ENCODE data around the gene CCL24. TPM values are rescaled to one million over a fixed set of nuclear protein-coding genes. Genes with fewer than 3 reads are reported as not detected.
A peak's percentile ranks its signal among the peaks of the same experiment; 100 is the strongest.

The CCL24 gene
- total and polyA plus RNA-seq, 10 of the 15 experiments (the other 5 are each of a cell fraction or from before 2014, with no cell fraction given): not detected

DNA sequence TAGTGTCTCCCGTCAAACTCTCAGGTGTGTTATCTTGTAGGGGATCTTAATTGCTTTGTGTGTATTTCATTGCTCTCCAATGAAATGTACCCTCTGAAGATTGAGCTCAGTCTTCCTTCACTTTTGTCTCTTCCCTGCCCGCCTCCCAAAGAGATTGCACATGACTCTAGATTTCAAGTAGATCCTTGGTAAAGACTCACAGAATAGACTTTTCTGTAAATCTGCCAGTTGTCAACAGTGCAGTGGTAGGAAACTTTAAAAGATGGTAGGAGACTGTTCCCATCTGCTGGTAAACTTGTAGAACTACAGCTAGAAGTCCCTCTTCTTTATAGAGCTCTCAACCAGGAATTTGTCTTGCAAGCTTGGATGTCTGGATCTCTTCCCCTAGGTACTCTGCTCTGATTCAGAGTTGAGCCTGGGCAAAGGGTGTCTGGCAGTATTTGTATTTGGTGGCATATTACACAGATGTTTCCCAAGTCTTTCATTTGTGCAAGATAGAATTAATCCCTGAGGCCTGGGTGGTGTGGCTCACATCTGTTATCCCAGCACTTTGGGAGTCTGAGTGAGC lies 51.2 kb downstream of the CCL24 start:
- TF ChIP-seq REST (IDR thresholded peaks at IDR 0.05; ENCODE audit: low read depth, low read length) (no peak), SMC3 (IDR thresholded peaks at IDR 0.05; ENCODE audit: borderline replicate concordance, low read length) (peak; percentile 96), SUPT20H (IDR thresholded peaks at IDR 0.05; ENCODE audit: borderline replicate concordance, control insufficient read depth, low read depth, low read length) (no peak), RAD21 (IDR thresholded peaks at IDR 0.05; ENCODE audit: insufficient read depth, low read depth, low read length) (peak; percentile 94), RUNX3 (IDR thresholded peaks at IDR 0.05; ENCODE audit: low read length) (no peak), CHD4 (IDR thresholded peaks at IDR 0.05) (no peak), SKIL (IDR thresholded peaks at IDR 0.05; ENCODE audit: low read depth, poor library complexity, severe bottlenecking) (peak; percentile 24), YY1 (IDR thresholded peaks at IDR 0.05; ENCODE audit: low read depth, low read length) (0 out of 2 replicates have a peak, but pooled peaks have one; percentile 12), ZNF24 (IDR thresholded peaks at IDR 0.05) (no peak)
- TF ChIP-seq, protein P1, sequence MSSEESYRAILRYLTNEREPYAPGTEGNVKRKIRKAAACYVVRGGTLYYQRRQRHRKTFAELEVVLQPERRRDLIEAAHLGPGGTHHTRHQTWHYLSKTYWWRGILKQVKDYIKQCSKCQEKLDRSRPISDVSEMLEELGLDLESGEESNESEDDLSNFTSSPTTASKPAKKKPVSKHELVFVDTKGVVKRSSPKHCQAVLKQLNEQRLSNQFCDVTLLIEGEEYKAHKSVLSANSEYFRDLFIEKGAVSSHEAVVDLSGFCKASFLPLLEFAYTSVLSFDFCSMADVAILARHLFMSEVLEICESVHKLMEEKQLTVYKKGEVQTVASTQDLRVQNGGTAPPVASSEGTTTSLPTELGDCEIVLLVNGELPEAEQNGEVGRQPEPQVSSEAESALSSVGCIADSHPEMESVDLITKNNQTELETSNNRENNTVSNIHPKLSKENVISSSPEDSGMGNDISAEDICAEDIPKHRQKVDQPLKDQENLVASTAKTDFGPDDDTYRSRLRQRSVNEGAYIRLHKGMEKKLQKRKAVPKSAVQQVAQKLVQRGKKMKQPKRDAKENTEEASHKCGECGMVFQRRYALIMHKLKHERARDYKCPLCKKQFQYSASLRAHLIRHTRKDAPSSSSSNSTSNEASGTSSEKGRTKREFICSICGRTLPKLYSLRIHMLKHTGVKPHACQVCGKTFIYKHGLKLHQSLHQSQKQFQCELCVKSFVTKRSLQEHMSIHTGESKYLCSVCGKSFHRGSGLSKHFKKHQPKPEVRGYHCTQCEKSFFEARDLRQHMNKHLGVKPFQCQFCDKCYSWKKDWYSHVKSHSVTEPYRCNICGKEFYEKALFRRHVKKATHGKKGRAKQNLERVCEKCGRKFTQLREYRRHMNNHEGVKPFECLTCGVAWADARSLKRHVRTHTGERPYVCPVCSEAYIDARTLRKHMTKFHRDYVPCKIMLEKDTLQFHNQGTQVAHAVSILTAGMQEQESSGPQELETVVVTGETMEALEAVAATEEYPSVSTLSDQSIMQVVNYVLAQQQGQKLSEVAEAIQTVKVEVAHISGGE (CRISPR knock-in tag; IDR thresholded peaks at IDR 0.05): no peak
- TF ChIP-seq, protein P2, sequence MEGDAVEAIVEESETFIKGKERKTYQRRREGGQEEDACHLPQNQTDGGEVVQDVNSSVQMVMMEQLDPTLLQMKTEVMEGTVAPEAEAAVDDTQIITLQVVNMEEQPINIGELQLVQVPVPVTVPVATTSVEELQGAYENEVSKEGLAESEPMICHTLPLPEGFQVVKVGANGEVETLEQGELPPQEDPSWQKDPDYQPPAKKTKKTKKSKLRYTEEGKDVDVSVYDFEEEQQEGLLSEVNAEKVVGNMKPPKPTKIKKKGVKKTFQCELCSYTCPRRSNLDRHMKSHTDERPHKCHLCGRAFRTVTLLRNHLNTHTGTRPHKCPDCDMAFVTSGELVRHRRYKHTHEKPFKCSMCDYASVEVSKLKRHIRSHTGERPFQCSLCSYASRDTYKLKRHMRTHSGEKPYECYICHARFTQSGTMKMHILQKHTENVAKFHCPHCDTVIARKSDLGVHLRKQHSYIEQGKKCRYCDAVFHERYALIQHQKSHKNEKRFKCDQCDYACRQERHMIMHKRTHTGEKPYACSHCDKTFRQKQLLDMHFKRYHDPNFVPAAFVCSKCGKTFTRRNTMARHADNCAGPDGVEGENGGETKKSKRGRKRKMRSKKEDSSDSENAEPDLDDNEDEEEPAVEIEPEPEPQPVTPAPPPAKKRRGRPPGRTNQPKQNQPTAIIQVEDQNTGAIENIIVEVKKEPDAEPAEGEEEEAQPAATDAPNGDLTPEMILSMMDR (IDR thresholded peaks at IDR 0.05 in 2 of 3, conservative IDR thresholded peaks at IDR 0.05 in 1 of 3; ENCODE audit: control insufficient read depth in 2 of 3, extremely low read depth in 1 of 3, insufficient read depth in 1 of 3, low read depth in 3 of 3, low read length in 3 of 3): peak; percentile 72 to 80 (median 73)
- no peak overlapping the region for H3K27ac ChIP-seq (ENCODE audit: control insufficient read depth, insufficient read depth)
- H3K4me1 ChIP-seq (ENCODE audit: control insufficient read depth, insufficient read depth, low read length): no peaks in the 10 kb centered on the region
- ChIA-PET RAD21 (ENCODE audit: unreplicated experiment) (interaction anchor here (0.6 to 2.0 kb wide), 22 partner anchors 9 to 314 kb away, joined by 3 to 17 read pairs (median 4); partner anchors contain the start of gene HIP1), POLR2A (no interaction called here), SMC1A (ENCODE audit: uncharacterized antibody, unreplicated experiment) (interaction anchor here (0.5 to 2.4 kb wide), 20 partner anchors 9 to 689 kb away, joined by 3 to 14 read pairs (median 4); partner anchors contain the start of genes CCL26 and RCC1L), CTCF (interaction anchor here (0.6 to 4.0 kb wide), 31 partner anchors 8 to 692 kb away, joined by 3 to 24 read pairs (median 4); partner anchors contain the start of genes HIP1 and RCC1L)
- no peaks in the 10 kb centered on the region for H3K79me2 ChIP-seq (ENCODE audit: control insufficient read depth, insufficient read depth, low read length)
- FAIRE-seq (no peak), ATAC-seq (peak; percentile 92), DNase-seq (ENCODE audit: low read depth, low spot score) (peak; percentile 40)
- BruUV-seq (replicated peaks): no TSS peak
- H3K36me3 ChIP-seq (ENCODE audit: control insufficient read depth in 2 of 2, insufficient read depth in 2 of 2, low read length in 1 of 2): no peaks in the 10 kb centered on the region
- in situ Hi-C loops (cut with MboI): loop anchor here (25.0 kb wide), 1 partner anchor 700 kb away; the partner anchor contains the start of gene RCC1L
- H3K9me3 ChIP-seq (replicated peaks; ENCODE audit: control insufficient read depth, insufficient read depth, low read length): no peaks in the 10 kb centered on the region; the same call in 2 of the 3 replicates
- H3K4me3 ChIP-seq: no peak overlapping the region
- H4K20me1 ChIP-seq (ENCODE audit: control insufficient read depth, insufficient read depth): no peaks in the 10 kb centered on the region
- no peak overlapping the region for H3K9ac ChIP-seq (ENCODE audit: control insufficient read depth, insufficient read depth, low read length)
- no peaks in the 10 kb centered on the region for H3K27me3 ChIP-seq (replicated peaks in 1 of 2; ENCODE audit: control insufficient read depth in 2 of 2, insufficient read depth in 2 of 2, low read length in 1 of 2)
- H2AFZ ChIP-seq (ENCODE audit: control insufficient read depth, low read depth, low read length): no peak overlapping the region
- H3K4me2 ChIP-seq (ENCODE audit: control insufficient read depth, insufficient read depth): no peak overlapping the region
- WGBS (ENCODE audit: insufficient coverage, insufficient replicate concordance, low lambda C conversion rate, missing lambda C conversion rate): 50% methylated on average over 2 of the region's 2 CpGs
- intact Hi-C loops (cut with micrococcal nuclease; ENCODE audit: unreplicated experiment): loop anchor here (5.0 kb wide), 1 partner anchor 120 kb away; no protein-coding TSS in a partner anchor

Data from GM12878 (cell line).